Peyer's patch (tissue), 4 donors: ENCODE data around the gene NODAL. TPM values are rescaled to one million over a fixed set of nuclear protein-coding genes. Genes with fewer than 3 reads are reported as not detected.

Experiments
- DNase-seq, 3 donors: peaks; one replicate each; pipeline ENCODE4 v3.0.0-alpha.2; 2017 to 2019
- H3K27ac ChIP-seq, 4 donors: fragments of 200-600 bp; sonication (generic); one replicate each; pipeline ENCODE4 v1.5.1; 2016 to 2019
- H3K27me3 ChIP-seq, 2 donors: fragments of 200-600 bp; sonication (generic); one replicate each; pipeline ENCODE4 v1.5.1; 2019
- H3K36me3 ChIP-seq, 3 donors: fragments of 200-600 bp; sonication (generic); one replicate each; pipeline ENCODE4 v1.5.1; 2016 to 2019
- H3K4me1 ChIP-seq, 4 donors: fragments of 200-600 bp; sonication (generic); one replicate each; pipeline ENCODE4 v1.5.1; 2016 to 2019
- H3K4me3 ChIP-seq, 4 donors: fragments of 200-600 bp; sonication (generic); 1 replicate in 3 of 4; 2 replicates in 1 of 4; pipeline ENCODE4 v1.5.1; 2016 to 2019; ENCODE audit warnings: mild to moderate bottlenecking in 1 of 4
- H3K9me3 ChIP-seq, 4 donors: fragments of 200-600 bp; sonication (generic); one replicate each; pipeline ENCODE4 v1.5.1; 2016 to 2019; ENCODE audit warnings: mild to moderate bottlenecking in 1 of 4
- POLR2A ChIP-seq, 2 donors: fragments of 450-650 bp; IDR thresholded peaks; one replicate each; pipeline ENCODE4 v1.5.1; 2017; ENCODE audit warnings: antibody characterized with exemption in 2 of 2, mild to moderate bottlenecking in 2 of 2, moderate library complexity in 2 of 2
- total RNA-seq, 4 donors: library from RNA; depleted of rRNA; stranded (reverse); fragments of >200 nt; gene quantifications; one replicate each; pipeline ENCODE4 v1.1.0, GENCODE V29; 2016
- TF ChIP-seq, protein P1 (sequence below), 6 experiments: fragments of 450-650 bp in 4 of 6; fragments of 200-600 bp in 2 of 6; sonication (generic) in 1 of 6; IDR thresholded peaks; one replicate each; pipeline ENCODE4 v1.5.1; 2017 to 2019; ENCODE audit warnings: antibody characterized with exemption in 6 of 6, mild to moderate bottlenecking in 3 of 6, moderate library complexity in 1 of 6

NODAL gene
- total RNA-seq, 4 donors from 2014 or later, result not detected

- no peak for DNase-seq
- no peak overlapping the region for H3K4me3 ChIP-seq
- no peaks in the 10 kb centered on the region for H3K36me3 ChIP-seq
- no peaks in the 10 kb centered on the region for H3K27me3 ChIP-seq
- TF ChIP-seq POLR2A (IDR thresholded peaks at IDR 0.05), result no peak
- TF ChIP-seq, protein P1, sequence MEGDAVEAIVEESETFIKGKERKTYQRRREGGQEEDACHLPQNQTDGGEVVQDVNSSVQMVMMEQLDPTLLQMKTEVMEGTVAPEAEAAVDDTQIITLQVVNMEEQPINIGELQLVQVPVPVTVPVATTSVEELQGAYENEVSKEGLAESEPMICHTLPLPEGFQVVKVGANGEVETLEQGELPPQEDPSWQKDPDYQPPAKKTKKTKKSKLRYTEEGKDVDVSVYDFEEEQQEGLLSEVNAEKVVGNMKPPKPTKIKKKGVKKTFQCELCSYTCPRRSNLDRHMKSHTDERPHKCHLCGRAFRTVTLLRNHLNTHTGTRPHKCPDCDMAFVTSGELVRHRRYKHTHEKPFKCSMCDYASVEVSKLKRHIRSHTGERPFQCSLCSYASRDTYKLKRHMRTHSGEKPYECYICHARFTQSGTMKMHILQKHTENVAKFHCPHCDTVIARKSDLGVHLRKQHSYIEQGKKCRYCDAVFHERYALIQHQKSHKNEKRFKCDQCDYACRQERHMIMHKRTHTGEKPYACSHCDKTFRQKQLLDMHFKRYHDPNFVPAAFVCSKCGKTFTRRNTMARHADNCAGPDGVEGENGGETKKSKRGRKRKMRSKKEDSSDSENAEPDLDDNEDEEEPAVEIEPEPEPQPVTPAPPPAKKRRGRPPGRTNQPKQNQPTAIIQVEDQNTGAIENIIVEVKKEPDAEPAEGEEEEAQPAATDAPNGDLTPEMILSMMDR (IDR thresholded peaks at IDR 0.05), result no peak
- H3K4me1 ChIP-seq, result peaks cover 0 to 8% (median 5%) of the 10 kb centered on the region in 4 donors
- H3K27ac ChIP-seq, result no peak overlapping the region
- H3K9me3 ChIP-seq, result no peaks in the 10 kb centered on the region
These were observed 31.4 kb upstream of the NODAL start for GRCh38 chr10:70472799-70473454.

DNA sequence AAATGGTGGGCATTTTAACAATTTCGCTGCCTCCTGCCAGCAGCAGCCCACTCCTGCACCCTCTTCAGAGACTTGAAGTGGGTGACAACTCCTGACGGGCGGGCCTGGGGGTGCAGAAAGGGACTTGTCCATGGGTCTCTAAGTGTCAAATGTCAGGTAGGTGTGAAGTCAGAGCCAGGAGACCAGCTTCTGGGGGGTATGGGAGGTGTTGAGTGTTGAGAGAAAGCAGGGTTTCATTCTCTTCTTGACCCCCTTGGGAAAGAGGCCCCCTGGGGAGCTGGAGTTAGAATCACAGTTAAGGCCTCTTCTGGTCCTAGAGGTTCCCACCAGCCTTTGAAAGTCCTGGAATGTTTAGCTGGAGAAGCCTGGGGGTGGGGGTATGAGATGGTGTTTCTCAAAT lies 25.5 kb upstream of the NODAL start:
- H3K4me1 ChIP-seq, result no peaks in the 10 kb centered on the region
- H3K27me3 ChIP-seq, result no peaks in the 10 kb centered on the region
- no peak for DNase-seq
- H3K36me3 ChIP-seq, result no peaks in the 10 kb centered on the region
- no peak for TF ChIP-seq POLR2A (IDR thresholded peaks at IDR 0.05)
- TF ChIP-seq, protein P1 (IDR thresholded peaks at IDR 0.05), result no peak
- H3K9me3 ChIP-seq, result no peaks in the 10 kb centered on the region
- no peak overlapping the region for H3K4me3 ChIP-seq
- no peak overlapping the region for H3K27ac ChIP-seq

GRCh38 chr10:70465832-70466231 lies 24.4 kb upstream of the NODAL start:
- no peaks in the 10 kb centered on the region for H3K27me3 ChIP-seq
- H3K36me3 ChIP-seq, result no peaks in the 10 kb centered on the region
- no peak for DNase-seq
- no peak overlapping the region for H3K27ac ChIP-seq
- no peaks in the 10 kb centered on the region for H3K4me1 ChIP-seq
- TF ChIP-seq POLR2A (IDR thresholded peaks at IDR 0.05), result no peak
- TF ChIP-seq, protein P1 (IDR thresholded peaks at IDR 0.05), result no peak
- H3K4me3 ChIP-seq, result no peak overlapping the region
- H3K9me3 ChIP-seq, result no peaks in the 10 kb centered on the region

GRCh38 chr10:70465278-70465677 lies 23.8 kb upstream of the NODAL start:
- H3K4me3 ChIP-seq, result no peak overlapping the region
- no peak for DNase-seq
- H3K4me1 ChIP-seq, result no peaks in the 10 kb centered on the region
- no peaks in the 10 kb centered on the region for H3K36me3 ChIP-seq
- no peaks in the 10 kb centered on the region for H3K27me3 ChIP-seq
- no peak overlapping the region for H3K27ac ChIP-seq
- TF ChIP-seq, protein P1 (IDR thresholded peaks at IDR 0.05), result no peak
- no peak for TF ChIP-seq POLR2A (IDR thresholded peaks at IDR 0.05)
- H3K9me3 ChIP-seq, result no peaks in the 10 kb centered on the region

DNA sequence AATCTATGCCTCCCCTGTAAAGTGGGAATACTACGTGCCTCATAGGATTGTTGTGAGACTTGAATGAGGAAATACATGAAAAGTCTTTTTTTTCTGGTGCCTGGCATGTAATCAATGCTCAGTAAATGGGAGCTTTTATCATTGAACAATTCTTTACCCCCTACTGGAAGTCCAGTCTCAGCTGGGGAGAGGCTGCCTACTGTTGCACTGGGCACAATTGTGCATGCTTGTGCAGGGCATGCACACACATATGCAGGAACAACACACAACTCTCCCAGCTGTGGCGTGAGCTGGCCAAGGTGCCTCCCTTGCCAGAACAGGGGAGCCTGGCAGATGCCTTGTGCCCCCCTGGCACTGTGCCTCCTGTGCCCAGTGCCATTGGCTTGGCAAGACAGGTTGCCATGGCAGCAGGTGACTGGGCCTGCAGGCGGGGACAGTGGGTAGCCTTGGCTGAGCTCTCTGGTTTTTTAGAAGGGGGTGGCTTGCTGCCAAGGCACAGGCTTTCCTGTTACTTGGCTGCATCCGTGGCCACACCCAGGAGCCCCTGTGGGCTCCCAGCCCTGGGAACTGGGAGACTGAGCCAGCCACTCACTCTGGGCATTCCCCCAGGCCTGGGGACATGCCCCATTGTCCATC lies 21.0 kb upstream of the NODAL start:
- Histone ChIP-seq H3K27me3 (no peaks in the 10 kb centered on the region), H3K4me3 (no peak overlapping the region), H3K27ac (no peak overlapping the region), H3K9me3 (no peaks in the 10 kb centered on the region), H3K4me1 (peaks cover 0 to 17% (median 10%) of the 10 kb centered on the region in 4 donors), H3K36me3 (no peaks in the 10 kb centered on the region)
- no peak for TF ChIP-seq POLR2A (IDR thresholded peaks at IDR 0.05)
- TF ChIP-seq, protein P1 (IDR thresholded peaks at IDR 0.05), result no peak
- peak in 1 of 3 donors; percentile 24 for DNase-seq
